Fibroblast of villous mesenchyme (primary cell): ENCODE data around the gene AIPL1. TPM values are rescaled to one million over a fixed set of nuclear protein-coding genes. Genes with fewer than 3 reads are reported as not detected.

Experiments used
- DNase-seq: peaks from one replicate; pipeline ENCODE4 v3.0.0-alpha.2; 2010; ENCODE audit warnings: low read depth
- H3K4me3 ChIP-seq: 2 replicates; pipeline ENCODE4 v1.5.1; 2011; ENCODE audit warnings: low read depth, mild to moderate bottlenecking, low read length
- CTCF ChIP-seq: IDR thresholded peaks from 2 replicates; pipeline ENCODE4 v1.5.1; 2012; ENCODE audit warnings: low read depth, mild to moderate bottlenecking, low read length; ENCODE audit not compliant: insufficient read depth
- total RNA-seq: library from RNA; depleted of rRNA; stranded (reverse); fragments of >200 nt; gene quantifications from 2 replicates; pipeline ENCODE4 v1.2.3, GENCODE V29; 2012

The AIPL1 gene
- total RNA-seq, 1 donor, result not detected

- H3K4me3 ChIP-seq, result no peak overlapping the region
- no peak for TF ChIP-seq CTCF
- DNase-seq, result no peak
Measured at GRCh38 chr17:6393351-6393952, 41.5 kb downstream of the AIPL1 start.

GRCh38 chr17:6392609-6393350, 42.1 kb downstream of the AIPL1 start:
- TF ChIP-seq CTCF, result no peak
- H3K4me3 ChIP-seq, result no peak overlapping the region
- no peak for DNase-seq

GRCh38 chr17:6388416-6388815, 46.5 kb downstream of the AIPL1 start:
- no peak for TF ChIP-seq CTCF
- no peak overlapping the region for H3K4me3 ChIP-seq
- DNase-seq, result no peak

GRCh38 chr17:6387858-6388257, 47.1 kb downstream of the AIPL1 start:
- DNase-seq, result no peak
- TF ChIP-seq CTCF, result no peak
- no peak overlapping the region for H3K4me3 ChIP-seq

- no peak for TF ChIP-seq CTCF
- DNase-seq, result no peak
Measured at GRCh38 chr17:6387442-6387841, 47.5 kb downstream of the AIPL1 start.

GRCh38 chr17:6386041-6386630, 48.8 kb downstream of the AIPL1 start:
- no peak overlapping the region for H3K4me3 ChIP-seq
- no peak for DNase-seq
- TF ChIP-seq CTCF, result no peak

More at GRCh38 chr17:6387442-6387841, 47.5 kb downstream of the AIPL1 start:
- no peak overlapping the region for H3K4me3 ChIP-seq

- H3K4me3 ChIP-seq, result no peak overlapping the region
- no peak for DNase-seq
- no peak for TF ChIP-seq CTCF
Measured at GRCh38 chr17:6384481-6384880, 50.4 kb downstream of the AIPL1 start.
